HG03060 (cell line): ENCODE measurements around the gene KLHL42.
"Not testable (repeated sequence)": the region's sequence is repeated elsewhere in the genome, so short reads cannot be mapped to it uniquely, and the experiment has no call there.

Experiments
- ATAC-seq: cut with Tn5 transposase; IDR thresholded peaks from one replicate; pipeline ENCODE4 v1.9.1; 2021; ENCODE audit warnings: low read depth, moderate number of reproducible peaks; ENCODE audit not compliant: unreplicated experiment

KLHL42 gene

DNA sequence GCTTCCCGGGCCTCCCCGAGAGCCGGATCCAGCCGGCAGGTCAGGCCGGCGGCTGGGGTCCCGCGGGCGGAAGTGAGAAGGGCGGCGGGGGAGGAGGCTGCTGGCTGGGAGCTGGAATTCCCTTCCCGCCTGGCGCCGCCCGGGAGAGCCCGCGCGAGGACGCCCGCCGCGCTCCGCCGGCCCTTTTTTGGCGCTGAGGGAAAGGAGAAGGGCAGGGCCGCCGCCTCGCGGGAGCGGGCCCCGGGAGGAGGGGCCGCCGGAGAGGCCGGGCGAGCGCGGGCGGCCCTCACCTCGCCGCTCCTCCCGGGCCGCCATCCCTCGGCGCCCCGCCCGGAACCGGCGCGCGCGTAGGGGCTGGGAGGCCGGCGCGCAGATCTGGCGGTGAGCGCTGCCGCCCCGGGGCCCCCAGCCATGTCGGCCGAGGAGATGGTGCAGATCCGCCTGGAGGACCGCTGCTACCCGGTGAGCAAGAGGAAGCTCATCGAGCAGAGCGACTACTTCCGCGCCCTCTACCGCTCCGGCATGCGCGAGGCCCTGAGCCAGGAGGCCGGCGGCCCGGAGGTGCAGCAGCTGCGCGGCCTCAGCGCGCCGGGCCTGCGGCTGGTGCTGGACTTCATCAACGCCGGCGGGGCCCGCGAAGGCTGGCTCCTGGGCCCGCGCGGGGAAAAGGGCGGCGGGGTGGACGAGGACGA lies at the start of gene KLHL42, which contains the start of gene MANSC4:
Gene KLHL42, plus strand, starts transcription at position 314 of the 692 bp plus-strand sequence. Its CDS starts 98 bp downstream, at position 412.
Gene MANSC4, minus strand, starts transcription at position 317 of the 692 bp plus-strand sequence. CDS start 8,960 bp downstream, outside the sequence.
- ATAC-seq = peak; percentile 40

GRCh38 chr12:27732281-27732680 lies 47.8 kb upstream of the KLHL42 start:
- ATAC-seq = no peak

DNA sequence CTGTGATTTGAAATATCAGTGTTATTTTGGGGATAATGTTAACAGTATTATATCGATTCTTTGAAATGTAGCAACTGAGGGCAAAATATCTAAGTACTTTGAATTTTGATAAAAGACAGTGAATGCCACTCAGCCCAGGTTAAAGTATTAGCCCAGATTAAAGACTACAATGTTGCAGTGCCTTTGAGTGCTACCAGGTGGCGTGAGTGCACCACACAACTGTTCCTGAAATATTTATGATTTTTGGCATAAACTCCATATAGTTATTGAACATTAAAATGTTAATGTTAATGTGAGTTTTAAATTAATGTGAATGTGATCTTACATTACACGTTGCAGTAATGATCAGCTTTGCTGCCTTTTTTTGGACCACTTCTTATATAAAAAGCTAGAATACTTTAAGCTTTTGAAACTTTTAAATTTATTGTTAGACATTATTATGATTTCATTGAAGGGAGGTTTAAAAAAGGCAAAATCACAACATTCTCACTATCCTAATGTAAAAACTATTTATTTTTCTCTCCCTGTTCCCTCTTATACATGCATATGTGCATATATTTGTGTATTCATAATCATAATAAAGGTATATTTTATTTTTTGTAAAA lies 46.9 kb upstream of the KLHL42 start:
- no peak for ATAC-seq

GRCh38 chr12:27733791-27734190 lies 46.2 kb upstream of the KLHL42 start:
- ATAC-seq = no peak

DNA sequence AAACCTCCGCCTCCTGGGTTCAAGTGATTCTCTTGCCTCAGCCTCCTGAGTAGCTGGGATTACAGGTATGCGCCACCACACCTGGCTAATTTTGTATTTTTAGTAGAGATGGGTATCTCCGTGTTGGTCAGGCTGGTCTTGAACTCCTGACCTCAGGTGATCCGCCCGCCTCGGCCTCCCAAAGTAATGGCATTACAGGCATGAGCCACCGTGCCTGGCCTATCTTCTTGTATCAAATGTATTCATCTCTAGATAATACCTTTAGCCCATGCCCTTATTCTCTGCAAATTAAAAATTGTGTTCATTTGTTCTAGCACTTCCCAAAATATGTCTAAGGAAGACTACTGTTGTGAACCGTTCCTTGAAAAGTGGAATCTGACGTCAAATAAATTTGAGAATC lies 45.7 kb upstream of the KLHL42 start:
- not testable (repeated sequence) for ATAC-seq

- no peak for ATAC-seq
Measured at GRCh38 chr12:27743601-27744000, 36.4 kb upstream of the KLHL42 start.

GRCh38 chr12:27745734-27746133 lies 34.3 kb upstream of the KLHL42 start:
- ATAC-seq = not testable (repeated sequence)

- no peak for ATAC-seq
Measured at GRCh38 chr12:27747111-27747820, 32.8 kb upstream of the KLHL42 start.

DNA sequence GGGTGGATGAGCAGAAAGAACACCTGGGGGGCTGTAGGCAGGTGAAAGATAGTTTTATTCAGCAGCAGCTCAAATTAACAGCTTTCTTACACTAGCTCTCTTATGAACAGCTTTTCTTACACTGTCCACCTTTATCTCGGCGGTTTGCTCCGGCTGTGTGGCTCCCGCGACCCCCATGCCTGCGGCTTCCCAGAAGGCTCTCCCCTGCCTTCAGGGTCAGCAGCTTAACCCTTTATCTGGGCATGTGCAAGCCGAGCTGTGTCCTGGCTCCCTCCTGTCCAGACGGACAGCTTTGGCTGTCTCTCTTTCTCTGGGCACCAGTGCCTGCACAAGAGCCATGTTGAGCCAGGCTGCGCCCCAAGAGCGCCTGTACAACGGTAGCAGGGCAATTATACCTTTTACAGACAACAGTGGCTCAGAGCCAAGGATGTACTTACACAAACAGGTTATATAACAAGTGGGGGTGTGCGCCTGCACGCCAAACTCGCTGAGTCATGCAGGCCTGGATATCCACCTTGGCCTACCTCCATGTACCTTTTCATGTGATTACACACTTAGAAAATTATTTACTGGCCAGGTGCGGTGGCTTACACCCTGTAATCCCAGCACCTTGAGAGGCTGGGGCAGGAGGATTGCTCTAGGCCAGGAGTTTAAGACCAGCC lies 28.5 kb upstream of the KLHL42 start:
- ATAC-seq = no peak

DNA sequence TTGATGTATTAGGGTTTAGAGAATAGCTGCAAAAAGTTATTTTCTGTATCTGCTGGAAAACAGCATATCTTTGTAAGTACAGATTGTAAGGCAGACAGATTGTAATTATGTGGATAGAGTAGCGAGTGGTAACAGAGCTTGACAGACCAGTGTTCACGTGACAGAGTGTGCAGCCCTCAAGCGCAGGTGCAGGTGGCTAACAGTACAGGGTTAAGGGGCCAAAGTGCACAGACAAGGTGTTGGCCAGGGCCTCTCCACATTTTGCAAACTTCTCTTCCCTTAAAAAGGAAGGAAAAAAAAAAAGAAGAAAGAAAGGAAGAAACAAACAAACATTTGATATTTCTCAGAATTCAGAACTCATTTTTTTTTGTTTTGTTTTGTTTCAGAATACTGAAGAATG lies 25.2 kb upstream of the KLHL42 start:
- no peak for ATAC-seq

- no peak for ATAC-seq
Measured at GRCh38 chr12:27756670-27757195, 23.3 kb upstream of the KLHL42 start.

DNA sequence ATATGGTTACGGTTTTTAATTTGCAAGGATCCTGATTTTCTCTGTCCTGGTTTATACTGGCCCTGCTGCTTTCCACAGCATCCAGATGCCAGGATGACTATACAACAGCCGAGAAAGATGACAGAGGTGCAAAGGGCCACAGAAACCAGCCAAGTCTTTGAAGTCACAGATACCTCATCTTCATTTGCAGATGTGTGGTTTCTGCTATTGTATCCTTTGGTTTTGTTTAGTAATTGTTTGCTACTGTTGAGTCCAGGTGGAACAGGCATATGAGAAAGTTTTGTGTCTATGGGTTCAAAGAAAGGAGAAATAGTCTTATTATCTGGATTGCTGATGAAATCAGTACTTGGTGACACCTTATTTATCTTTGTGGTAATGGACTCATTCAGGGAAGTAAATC lies 17.3 kb upstream of the KLHL42 start:
- ATAC-seq = no peak

DNA sequence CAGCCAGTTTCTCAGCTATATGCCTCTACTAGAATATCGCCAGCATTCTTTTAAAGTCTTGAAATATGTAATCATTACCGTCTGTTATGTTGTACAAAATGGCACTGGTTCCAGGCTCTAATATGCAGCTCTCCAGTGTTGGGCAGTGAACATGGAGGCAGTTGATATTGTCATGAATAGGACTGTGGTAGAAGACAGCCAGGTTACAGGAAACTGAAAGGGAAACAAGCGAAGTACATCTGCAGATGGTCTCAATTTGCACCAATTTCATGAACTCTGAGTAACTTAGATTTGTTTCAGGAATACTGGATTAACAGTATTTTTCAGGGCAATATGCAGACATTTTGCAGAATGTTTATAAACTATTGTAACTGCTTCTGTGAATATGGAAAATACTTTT lies 13.4 kb upstream of the KLHL42 start:
- no peak for ATAC-seq

DNA sequence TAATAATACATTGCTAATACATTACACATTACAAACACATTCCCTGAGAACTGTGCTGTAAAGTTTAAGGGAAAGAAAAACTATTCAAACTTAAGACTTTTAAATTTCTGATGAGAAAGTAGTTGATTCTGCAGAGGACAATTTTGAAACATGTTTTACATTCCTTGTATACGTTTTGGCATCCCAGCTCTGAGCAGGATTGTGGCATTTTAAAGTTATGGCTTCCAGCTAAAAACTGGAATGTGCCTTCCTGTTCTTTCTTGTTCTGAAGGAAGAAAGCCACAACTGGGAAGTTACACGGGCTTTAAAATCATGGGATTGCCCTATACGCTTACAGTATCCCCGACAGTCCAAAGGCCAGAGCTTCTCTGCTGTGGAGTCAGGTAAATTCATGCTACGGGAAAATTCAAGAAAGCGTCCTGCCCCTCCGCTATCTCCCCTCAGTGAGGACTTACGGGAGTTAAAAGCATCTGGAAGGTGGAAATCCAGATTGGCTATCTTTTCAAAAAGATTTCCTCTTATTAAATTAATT lies 10.8 kb upstream of the KLHL42 start:
- no peak for ATAC-seq

DNA sequence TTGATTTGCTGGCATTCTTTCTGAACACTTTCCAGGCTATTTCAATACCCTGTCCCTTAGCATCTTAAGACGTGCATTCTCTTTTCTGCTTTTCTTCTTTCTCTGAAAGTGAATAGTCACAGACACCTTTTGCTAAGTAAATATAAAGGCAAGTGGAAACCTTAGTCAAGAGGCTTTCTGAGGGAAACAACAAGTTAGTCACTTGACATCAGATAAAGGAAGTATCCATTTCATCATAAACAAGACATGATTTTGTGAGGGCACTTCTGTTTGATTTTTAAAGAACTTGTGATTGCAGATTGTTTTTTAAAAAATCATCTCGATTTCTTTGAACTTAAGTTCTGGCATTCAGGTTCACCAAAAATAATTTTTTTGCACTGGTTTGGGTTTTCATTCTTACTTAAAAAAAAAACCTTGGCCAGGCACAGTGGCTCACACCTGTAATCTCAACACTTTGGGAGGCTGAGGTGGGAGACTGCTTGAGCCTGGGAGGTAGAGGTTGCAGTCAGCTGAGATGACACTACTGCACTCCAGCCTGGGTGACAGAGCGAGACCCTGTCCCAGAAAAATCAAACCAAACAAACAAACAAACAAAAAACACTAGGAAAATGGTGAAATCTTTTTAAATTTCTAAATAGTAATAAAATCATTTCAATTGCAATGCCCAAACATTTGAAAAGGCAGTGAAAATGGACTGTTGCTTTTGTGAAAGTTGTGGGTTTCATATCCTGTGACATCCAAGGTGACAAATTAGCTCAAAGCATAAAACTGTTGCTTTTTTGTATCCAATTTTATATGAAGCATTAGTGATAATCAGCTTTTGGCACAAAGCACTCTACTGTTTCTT lies 8.3 kb upstream of the KLHL42 start:
- no peak for ATAC-seq

DNA sequence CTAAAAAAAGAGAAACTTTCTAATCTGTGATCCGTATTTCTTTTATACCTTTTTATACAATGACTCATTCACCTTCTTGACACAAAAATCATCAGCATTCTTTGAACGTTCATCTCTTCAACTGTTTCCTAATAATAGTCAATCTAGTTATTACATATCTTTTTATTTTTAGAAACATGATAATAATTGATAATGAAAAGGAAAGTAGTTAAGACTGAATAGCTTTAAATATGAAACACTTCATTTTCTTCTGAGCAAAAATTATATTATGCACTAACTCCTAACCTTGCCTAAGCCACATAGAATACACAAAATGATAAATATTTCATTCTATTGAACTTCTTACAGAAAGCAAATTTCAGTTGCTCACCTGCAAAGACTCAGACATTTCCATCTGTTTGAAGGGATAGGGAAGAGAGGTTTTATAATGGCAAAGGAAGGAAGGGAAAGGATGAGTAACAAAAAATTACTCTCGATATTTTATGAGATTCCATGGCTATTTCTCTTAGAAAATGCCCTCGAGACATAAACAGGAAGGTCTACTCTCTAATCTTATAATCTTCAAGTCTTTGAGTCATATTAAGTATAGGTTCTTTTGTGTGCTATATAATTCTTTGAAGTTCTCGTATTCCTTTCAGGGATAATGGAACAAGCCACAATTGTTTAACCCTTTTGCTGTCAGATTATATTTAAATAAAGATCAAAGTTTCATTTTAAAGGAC lies 7.5 kb upstream of the KLHL42 start:
- ATAC-seq = no peak

- no peak for ATAC-seq
Measured at GRCh38 chr12:27777141-27777540, 2.9 kb upstream of the KLHL42 start.

DNA sequence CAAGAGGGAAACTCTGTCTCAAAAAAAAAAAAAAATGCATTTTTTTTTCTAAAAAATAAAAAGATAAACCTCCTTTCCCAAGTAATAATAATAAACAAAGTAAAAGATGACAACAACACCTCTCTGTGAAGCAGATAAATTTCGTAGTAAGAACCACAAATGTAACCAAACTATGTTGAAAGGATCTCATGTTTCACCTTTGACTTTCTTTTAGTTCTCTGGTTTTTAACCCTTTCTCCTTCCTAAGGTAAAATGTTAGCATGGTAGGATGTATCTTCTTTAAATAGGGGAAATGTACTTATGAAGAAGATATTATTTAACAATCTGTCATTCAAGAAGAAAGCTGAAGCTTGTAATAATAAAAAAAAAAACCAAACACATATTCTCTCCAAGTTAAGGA lies 1.8 kb upstream of the KLHL42 start:
- ATAC-seq = no peak

- peak; percentile 28 for ATAC-seq
Measured at GRCh38 chr12:27779416-27779919, 565 bp upstream of the KLHL42 start.
